K562 (cell line): ENCODE results near the gene ATF3. TPM values are rescaled to one million over a fixed set of nuclear protein-coding genes. Genes with fewer than 3 reads are reported as not detected.
A peak's percentile ranks its signal among the peaks of the same experiment; 100 is the strongest.

ENCODE experiments used
- ATAC-seq: fragments of 200-7000 bp; cut with Tn5 transposase; 3 replicates; pipeline ENCODE4 v1.9.1; 2020; ENCODE audit warnings: moderate library complexity
- BruUV-seq: library from RNA; stranded (reverse); fragments of 400-500 nt; replicated peaks from 2 replicates; lab custom pipeline; 2021; lab: Mats Ljungman, UMichigan
- CTCF ChIA-PET: fragments of 300-600 bp; formaldehyde crosslinking; extraction: SDS; loops from one replicate; lab custom pipeline; 2021; ENCODE audit warnings: low intra/inter-chr PET ratio; lab: Yijun Ruan, JAX
- POLR2A ChIA-PET: fragments of 300-600, 350-650 bp; sonication (Branson Sonifier 250); formaldehyde crosslinking; extraction: SDS; loops from one replicate; lab custom pipeline; 2021; ENCODE audit warnings: antibody characterized with exemption, inconsistent platforms; lab: Yijun Ruan, JAX
- DNase-seq, 4 experiments: peaks; one replicate each; pipeline versions ENCODE4 v3.0.0 to v3.0.0-alpha.2; 2011 to 2018; ENCODE audit warnings: low spot score in 3 of 4, mixed read lengths in 3 of 4; ENCODE audit errors: extremely low read depth in 1 of 4
- FAIRE-seq: peaks from 2 replicates; lab custom pipeline; 2011; peaks lifted over from hg19 to GRCh38; lab: Jason Lieb, UNC
- H2AFZ ChIP-seq: 2 replicates; pipeline ENCODE4 v1.6.0; 2011; ENCODE audit warnings: low read depth, low read length, control low read depth, inconsistent platforms
- H3K27ac ChIP-seq: fragments of 200-600 bp; 3 replicates; pipeline ENCODE4 v1.8.0; 2011; ENCODE audit warnings: low read depth, mild to moderate bottlenecking, control low read depth, inconsistent platforms, low read length, moderate library complexity, mixed read lengths; ENCODE audit errors: extremely low read depth
- H3K27me3 ChIP-seq, 2 experiments: fragments of 300-600 bp in 1 of 2; 2 replicates in 1 of 2; 3 replicates in 1 of 2; pipeline versions ENCODE4 v1.6.0 to v1.8.0; 2011; ENCODE audit warnings: inconsistent platforms in 2 of 2, low read length in 2 of 2, mild to moderate bottlenecking in 1 of 2, mixed read lengths in 1 of 2, moderate library complexity in 1 of 2; ENCODE audit not compliant: control insufficient read depth in 2 of 2, insufficient read depth in 2 of 2
- H3K36me3 ChIP-seq: fragments of 300-600 bp; 3 replicates; pipeline ENCODE4 v1.8.0; 2011; ENCODE audit warnings: mild to moderate bottlenecking, low read length, inconsistent platforms; ENCODE audit not compliant: control insufficient read depth, insufficient read depth
- H3K4me1 ChIP-seq, 2 experiments: fragments of 200-600 bp in 1 of 2; replicated peaks in 1 of 2; 2 replicates in 1 of 2; 3 replicates in 1 of 2; pipeline versions ENCODE4 v1.5.1 to v1.8.0; 2011; ENCODE audit warnings: inconsistent platforms in 2 of 2, low read length in 2 of 2, mild to moderate bottlenecking in 1 of 2, mixed read lengths in 1 of 2, moderate library complexity in 1 of 2; ENCODE audit not compliant: control insufficient read depth in 2 of 2, insufficient read depth in 2 of 2
- H3K4me2 ChIP-seq: 2 replicates; pipeline ENCODE4 v1.6.1; 2011; ENCODE audit warnings: low read length, control low read depth, inconsistent platforms, mixed read lengths; ENCODE audit not compliant: insufficient read depth
- H3K4me3 ChIP-seq: fragments of 200-600 bp; sonication (generic), shearing (Covaris generic); 2 replicates; pipeline ENCODE4 v1.5.1; 2016; ENCODE audit warnings: control low read depth, inconsistent platforms
- H3K79me2 ChIP-seq: fragments of 200-600 bp; 3 replicates; pipeline ENCODE4 v1.8.0; 2011; ENCODE audit warnings: low read length, inconsistent platforms; ENCODE audit not compliant: control insufficient read depth, insufficient read depth
- H3K9ac ChIP-seq, 2 experiments: 2 replicates each; pipeline versions ENCODE4 v1.6.0 to v1.6.1; 2011; ENCODE audit warnings: low read depth in 2 of 2, low read length in 2 of 2, control low read depth in 1 of 2, inconsistent platforms in 1 of 2, mild to moderate bottlenecking in 1 of 2, mixed read lengths in 1 of 2; ENCODE audit not compliant: insufficient read depth in 1 of 2
- H3K9me1 ChIP-seq: one replicate; pipeline ENCODE4 v1.6.0; 2011; ENCODE audit warnings: inconsistent platforms, mild to moderate bottlenecking, low read length, moderate library complexity; ENCODE audit not compliant: control insufficient read depth, insufficient read depth
- H3K9me3 ChIP-seq: replicated peaks from 2 replicates; pipeline ENCODE4 v1.5.1; 2011; ENCODE audit warnings: low read depth, low read length, inconsistent platforms; ENCODE audit not compliant: control insufficient read depth, insufficient read depth
- H4K20me1 ChIP-seq: replicated peaks from 2 replicates; pipeline ENCODE4 v1.6.1; 2011; ENCODE audit warnings: low read length, inconsistent platforms, mixed read lengths; ENCODE audit not compliant: control insufficient read depth, insufficient read depth
- CBX8 ChIP-seq: fragments of 200-600 bp; sonication (generic); IDR thresholded peaks from 2 replicates; pipeline ENCODE4 v1.6.1; 2012; ENCODE audit warnings: borderline replicate concordance, mixed run types, low read depth, mild to moderate bottlenecking, moderate library complexity, mixed read lengths, low read length, control low read depth, inconsistent platforms; ENCODE audit not compliant: poor library complexity, severe bottlenecking; ENCODE audit errors: extremely low read depth
- CEBPG ChIP-seq, 3 experiments: fragments of 200-800 bp in 1 of 3; sonication (Bioruptor generic) in 1 of 3; sonication (generic) in 1 of 3; formaldehyde crosslinking in 1 of 3; IDR thresholded peaks in 2 of 3; conservative IDR thresholded peaks in 1 of 3; 2 replicates each; pipeline versions ENCODE4 v1.6.1 to v1.8.0; 2016 to 2022; ENCODE audit warnings: missing compliant biosample characterization in 2 of 3, missing genetic modification characterization in 2 of 3, mild to moderate bottlenecking in 1 of 3, missing genetic modification reagents in 1 of 3
- WGBS: fragments of 100-300 bp; shearing (Covaris generic); methylation state at CpG from one replicate; pipeline ENCODE4 v1.1.6; 2016; ENCODE audit warnings: low coverage, mixed read lengths; ENCODE audit not compliant: insufficient coverage; ENCODE audit errors: missing lambda C conversion rate; 5-methylcytosine and 5-hydroxymethylcytosine counted together
- in situ Hi-C: fragments of 300-500 bp; cut with MboI; formaldehyde crosslinking; loops from 4 replicates; pipeline ENCODE4 v1.15.0; 2018; ENCODE audit warnings: inconsistent platforms, mixed read lengths
- intact Hi-C: fragments of 100-400 bp; cut with micrococcal nuclease; formaldehyde crosslinking; loops from 2 replicates; pipeline ENCODE4 v1.14.2; 2022
- polyA plus RNA-seq, 8 experiments: library from polyadenylated mRNA; depleted of rRNA in 4 of 8; stranded (reverse) in 5 of 8; unstranded in 3 of 8; fragments of >200 nt; fragmentation: Nextera tagmentation in 2 of 8; fragmentation: Illumina TruSeq in 1 of 8; extraction: Ambion mirVana in 2 of 8; extraction: Trizol in 1 of 8; gene quantifications; 2 replicates each; pipeline versions ENCODE4 v1.2.1 to v1.2.3, GENCODE V29; 2011 to 2014; ENCODE audit warnings: inconsistent platforms in 1 of 8, missing spikeins in 1 of 8
- total RNA-seq, 7 experiments: library from RNA; depleted of rRNA in 6 of 7; stranded (reverse); fragments of >200 nt in 6 of 7; fragmentation: Illumina TruSeq in 2 of 7; extraction: Trizol in 2 of 7; gene quantifications; 2 replicates each; pipeline versions ENCODE4 v1.2.1 to v1.2.3, GENCODE V29; 2011 to 2021; ENCODE audit warnings: low replicate concordance in 1 of 7
- TF ChIP-seq, protein P1 (sequence below): fragments of 450-650 bp; IDR thresholded peaks from 2 replicates; pipeline ENCODE4 v1.6.1; 2016

The ATF3 gene
- total and polyA plus RNA-seq, 9 of the 15 experiments (the other 6 are each of a cell fraction or from before 2014, with no cell fraction given): 3.5 to 28.2 (median 19.8) TPM

GRCh38 chr1:212600980-212601379 lies 7.6 kb upstream of the ATF3 start:
- TF ChIP-seq, protein P1, sequence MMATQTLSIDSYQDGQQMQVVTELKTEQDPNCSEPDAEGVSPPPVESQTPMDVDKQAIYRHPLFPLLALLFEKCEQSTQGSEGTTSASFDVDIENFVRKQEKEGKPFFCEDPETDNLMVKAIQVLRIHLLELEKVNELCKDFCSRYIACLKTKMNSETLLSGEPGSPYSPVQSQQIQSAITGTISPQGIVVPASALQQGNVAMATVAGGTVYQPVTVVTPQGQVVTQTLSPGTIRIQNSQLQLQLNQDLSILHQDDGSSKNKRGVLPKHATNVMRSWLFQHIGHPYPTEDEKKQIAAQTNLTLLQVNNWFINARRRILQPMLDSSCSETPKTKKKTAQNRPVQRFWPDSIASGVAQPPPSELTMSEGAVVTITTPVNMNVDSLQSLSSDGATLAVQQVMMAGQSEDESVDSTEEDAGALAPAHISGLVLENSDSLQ: 0 out of 2 replicates have a peak, but pooled peaks have one; percentile 18
- TF ChIP-seq CEBPG (CRISPR knock-in tag; IDR thresholded peaks at IDR 0.05) (no peak), CEBPG (tag; conservative IDR thresholded peaks at IDR 0.05 in 1 of 2, IDR thresholded peaks at IDR 0.05 in 1 of 2) (no peak), CBX8 (peak; percentile 57)
- Histone ChIP-seq H3K9ac (no peak overlapping the region), H3K4me2 (no peak overlapping the region), H3K9me1 (no peaks in the 10 kb centered on the region), H3K27ac (no peak overlapping the region), H3K4me3 (no peak overlapping the region), H3K27me3 (peaks cover 49 to 52% of the 10 kb centered on the region in 2 experiments), H3K36me3 (no peaks in the 10 kb centered on the region), H2AFZ (no peak overlapping the region), H3K4me1 (peaks cover 0 to 12% of the 10 kb centered on the region in 2 experiments; a peak in 3 of 5 replicates), H3K79me2 (no peaks in the 10 kb centered on the region), H4K20me1 (peaks cover 4% of the 10 kb centered on the region; the same call in 1 of the 2 replicates), H3K9me3 (no peaks in the 10 kb centered on the region)
- intact Hi-C loops: no loop called here
- in situ Hi-C loops: no loop called here
- ChIA-PET POLR2A (interaction anchor here (2.6 kb wide), 1 partner anchor 7 kb away, joined by 17 read pairs; the partner anchor contains the start of gene ATF3), CTCF (no interaction called here)
- DNase-seq: no peak
- WGBS: 0% methylated on average over 2 of the region's 2 CpGs
- FAIRE-seq: no peak
- BruUV-seq: no TSS peak
- ATAC-seq: no peak
